Jurkat, Clone E6-1 (cell line): Measurements from ENCODE around the gene COA8.
A peak's percentile ranks its signal among the peaks of the same experiment; 100 is the strongest.

Source experiments
- DNase-seq: peaks from one replicate; pipeline ENCODE4 v3.0.0-alpha.2; 2011; ENCODE audit warnings: low read depth, low spot score
- H3K4me3 ChIP-seq: 2 replicates; pipeline ENCODE4 v1.5.1; 2011; ENCODE audit warnings: mild to moderate bottlenecking, low read length, control low read depth, moderate library complexity

The COA8 gene

GRCh38 chr14:103560691-103561090 is 2.1 kb upstream of the COA8 start:
- no peak for DNase-seq
- peak overlapping the region; percentile 90 for H3K4me3 ChIP-seq

GRCh38 chr14:103561381-103562178 is 1.2 kb upstream of the COA8 start:
- H3K4me3 ChIP-seq: peak overlapping the region; percentile 90
- DNase-seq: peak; percentile 26

GRCh38 chr14:103562179-103562428 is 656 bp upstream of the COA8 start:
- DNase-seq: no peak
- H3K4me3 ChIP-seq: peak overlapping the region; percentile 90

- peak overlapping the region; percentile 90 for H3K4me3 ChIP-seq
- DNase-seq: no peak
Measured at GRCh38 chr14:103563226-103563620, 463 bp downstream of the COA8 start.

GRCh38 chr14:103563844-103564505 is 1.2 kb downstream of the COA8 start:
- DNase-seq: no peak
- H3K4me3 ChIP-seq: peak overlapping the region; percentile 90

GRCh38 chr14:103568952-103569351 is 6.2 kb downstream of the COA8 start:
- no peak overlapping the region for H3K4me3 ChIP-seq
- DNase-seq: no peak

- no peak overlapping the region for H3K4me3 ChIP-seq
- no peak for DNase-seq
Measured at GRCh38 chr14:103569408-103569807, 6.6 kb downstream of the COA8 start.

GRCh38 chr14:103574104-103574503 is 11.3 kb downstream of the COA8 start:
- H3K4me3 ChIP-seq: no peak overlapping the region
- DNase-seq: no peak

GRCh38 chr14:103574707-103575285 is 12.0 kb downstream of the COA8 start:
- no peak for DNase-seq
- no peak overlapping the region for H3K4me3 ChIP-seq

- no peak for DNase-seq
Measured at GRCh38 chr14:103576371-103577024, 13.7 kb downstream of the COA8 start.

GRCh38 chr14:103578401-103579075 is 15.8 kb downstream of the COA8 start:
- no peak overlapping the region for H3K4me3 ChIP-seq
- DNase-seq: no peak

More at GRCh38 chr14:103576371-103577024, 13.7 kb downstream of the COA8 start:
- no peak overlapping the region for H3K4me3 ChIP-seq

- no peak for DNase-seq
Measured at GRCh38 chr14:103581206-103581605, 18.4 kb downstream of the COA8 start.

GRCh38 chr14:103581954-103582703 is 19.4 kb downstream of the COA8 start:
- peak; percentile 51 for DNase-seq
- no peak overlapping the region for H3K4me3 ChIP-seq

More at GRCh38 chr14:103581206-103581605, 18.4 kb downstream of the COA8 start:
- no peak overlapping the region for H3K4me3 ChIP-seq

GRCh38 chr14:103584326-103584915 is 21.7 kb downstream of the COA8 start:
- H3K4me3 ChIP-seq: no peak overlapping the region
- DNase-seq: no peak

GRCh38 chr14:103593577-103593976 is 30.8 kb downstream of the COA8 start:
- H3K4me3 ChIP-seq: no peak overlapping the region
- DNase-seq: no peak

GRCh38 chr14:103594265-103594664 is 31.5 kb downstream of the COA8 start:
- no peak for DNase-seq
- no peak overlapping the region for H3K4me3 ChIP-seq

- no peak for DNase-seq
Measured at GRCh38 chr14:103597623-103598377, 35.0 kb downstream of the COA8 start.

GRCh38 chr14:103600503-103600902 is 37.7 kb downstream of the COA8 start:
- DNase-seq: no peak
- H3K4me3 ChIP-seq: no peak overlapping the region

More at GRCh38 chr14:103597623-103598377, 35.0 kb downstream of the COA8 start:
- H3K4me3 ChIP-seq: no peak overlapping the region
